GM18526 (cell line): ENCODE results near the gene JTB.

Experiments used
- POLR2A ChIP-seq: IDR thresholded peaks from 3 replicates; pipeline ENCODE4 v1.6.1; 2011; ENCODE audit not compliant: insufficient read length; ENCODE audit errors: extremely low read depth

The JTB gene

GRCh38 chr1:153944005-153944826 lies 33.3 kb downstream of the JTB start:
- TF ChIP-seq POLR2A = no peak

GRCh38 chr1:153942766-153943549 lies 34.5 kb downstream of the JTB start:
- no peak for TF ChIP-seq POLR2A

GRCh38 chr1:153941826-153942725 lies 35.4 kb downstream of the JTB start:
- TF ChIP-seq POLR2A = no peak

GRCh38 chr1:153940756-153941155 lies 36.7 kb downstream of the JTB start:
- no peak for TF ChIP-seq POLR2A

GRCh38 chr1:153939476-153939875 lies 38.0 kb downstream of the JTB start:
- no peak for TF ChIP-seq POLR2A

GRCh38 chr1:153938996-153939395 lies 38.5 kb downstream of the JTB start:
- TF ChIP-seq POLR2A = no peak

- no peak for TF ChIP-seq POLR2A
Measured at GRCh38 chr1:153937331-153937730, 40.1 kb downstream of the JTB start.

GRCh38 chr1:153936011-153936802 lies 41.3 kb downstream of the JTB start:
- TF ChIP-seq POLR2A = no peak

- no peak for TF ChIP-seq POLR2A
Measured at GRCh38 chr1:153934746-153935145, 42.7 kb downstream of the JTB start.

GRCh38 chr1:153933955-153934354 lies 43.5 kb downstream of the JTB start:
- TF ChIP-seq POLR2A = no peak

GRCh38 chr1:153933430-153933829 lies 44.0 kb downstream of the JTB start:
- no peak for TF ChIP-seq POLR2A

GRCh38 chr1:153932156-153933131 lies 45.0 kb downstream of the JTB start:
- no peak for TF ChIP-seq POLR2A
